HEK293 (cell line): ENCODE data around the gene B4GALNT1.

Experiments used
- CTCF ChIA-PET: fragments of 350-600 bp; formaldehyde crosslinking; extraction: SDS; loops from one replicate; lab custom pipeline; 2021; ENCODE audit warnings: antibody characterized with exemption; lab: Yijun Ruan, JAX
- POLR2A ChIA-PET: fragments of 300-600 bp; formaldehyde crosslinking; extraction: SDS; loops from one replicate; lab custom pipeline; 2020; ENCODE audit warnings: antibody characterized with exemption, inconsistent platforms; lab: Yijun Ruan, JAX
- H3K27ac ChIP-seq: fragments of 200-500 bp; sonication (Bioruptor generic); 2 replicates; pipeline ENCODE4 v1.5.1; 2014; ENCODE audit warnings: low read depth, low read length, control low read depth, inconsistent platforms; ENCODE audit errors: extremely low read depth
- H3K36me3 ChIP-seq, 2 experiments: fragments of 200-500 bp in 1 of 2; sonication (Bioruptor generic) in 1 of 2; 1 replicate in 1 of 2; 2 replicates in 1 of 2; pipeline ENCODE4 v1.5.1; 2014 to 2017; ENCODE audit warnings: inconsistent platforms in 2 of 2, low read length in 2 of 2; ENCODE audit not compliant: control insufficient read depth in 2 of 2, insufficient read depth in 1 of 2
- H3K4me1 ChIP-seq: fragments of 200-500 bp; sonication (Bioruptor generic); 2 replicates; pipeline ENCODE4 v1.5.1; 2014; ENCODE audit warnings: mild to moderate bottlenecking, low read length, inconsistent platforms; ENCODE audit not compliant: control insufficient read depth, insufficient read depth
- H3K4me3 ChIP-seq: 2 replicates; pipeline ENCODE4 v1.5.1; 2011; ENCODE audit warnings: low read depth, mild to moderate bottlenecking, control low read depth, low read length, moderate library complexity
- H3K9me3 ChIP-seq: fragments of 200-500 bp; sonication (Bioruptor generic); 2 replicates; pipeline ENCODE4 v1.5.1; 2014; ENCODE audit warnings: low read depth, low read length, inconsistent platforms; ENCODE audit not compliant: control insufficient read depth, insufficient read depth
- BCL11B ChIP-seq: fragments of 450-650 bp; formaldehyde crosslinking; IDR thresholded peaks from 2 replicates; pipeline ENCODE4 v1.5.1; 2016; ENCODE audit warnings: low read depth, missing biosample characterization, missing genetic modification characterization
- GLIS2 ChIP-seq: fragments of 450-650 bp; formaldehyde crosslinking; IDR thresholded peaks from 2 replicates; pipeline ENCODE4 v1.5.1; 2016; ENCODE audit warnings: missing biosample characterization, missing genetic modification characterization
- KLF9 ChIP-seq: fragments of 450-650 bp; formaldehyde crosslinking; IDR thresholded peaks from 2 replicates; pipeline ENCODE4 v1.5.1; 2016; ENCODE audit warnings: missing biosample characterization, missing genetic modification characterization, low read depth
- PRDM1 ChIP-seq: fragments of 450-650 bp; formaldehyde crosslinking; IDR thresholded peaks from 2 replicates; pipeline ENCODE4; 2016; ENCODE audit warnings: missing biosample characterization, missing genetic modification characterization
- REPIN1 ChIP-seq: fragments of 450-650 bp; formaldehyde crosslinking; IDR thresholded peaks from 2 replicates; pipeline ENCODE4 v1.5.1; 2017; ENCODE audit warnings: missing biosample characterization, missing genetic modification characterization, low read depth
- ZBTB10 ChIP-seq: fragments of 450-650 bp; formaldehyde crosslinking; IDR thresholded peaks from 2 replicates; pipeline ENCODE4 v1.5.1; 2016; ENCODE audit warnings: missing biosample characterization, missing genetic modification characterization
- ZBTB26 ChIP-seq: fragments of 450-650 bp; formaldehyde crosslinking; optimal IDR thresholded peaks from 2 replicates; pipeline ENCODE3; 2016; ENCODE audit warnings: missing biosample characterization, mild to moderate bottlenecking, missing genetic modification characterization
- ZNF121 ChIP-seq: fragments of 450-650 bp; formaldehyde crosslinking; IDR thresholded peaks from 2 replicates; pipeline ENCODE4 v1.5.1; 2016; ENCODE audit warnings: missing biosample characterization, missing genetic modification characterization
- ZNF239 ChIP-seq: fragments of 450-650 bp; formaldehyde crosslinking; IDR thresholded peaks from 2 replicates; pipeline ENCODE4 v1.5.1; 2016; ENCODE audit warnings: missing biosample characterization, missing genetic modification characterization
- ZNF266 ChIP-seq: fragments of 450-650 bp; formaldehyde crosslinking; IDR thresholded peaks from 2 replicates; pipeline ENCODE4 v1.5.1; 2016; ENCODE audit warnings: missing biosample characterization, missing genetic modification characterization, low read depth
- ZNF280D ChIP-seq: fragments of 450-650 bp; formaldehyde crosslinking; IDR thresholded peaks from 2 replicates; pipeline ENCODE4 v1.5.1; 2016; ENCODE audit warnings: missing biosample characterization, missing genetic modification characterization
- ZNF394 ChIP-seq: fragments of 450-650 bp; formaldehyde crosslinking; IDR thresholded peaks from 2 replicates; pipeline ENCODE4 v1.5.1; 2016; ENCODE audit warnings: missing biosample characterization, missing genetic modification characterization, mild to moderate bottlenecking, moderate library complexity, borderline replicate concordance
- ZNF585B ChIP-seq: fragments of 450-650 bp; formaldehyde crosslinking; IDR thresholded peaks from 2 replicates; pipeline ENCODE4 v1.5.1; 2016; ENCODE audit warnings: missing biosample characterization, missing genetic modification characterization
- ZNF610 ChIP-seq: fragments of 450-650 bp; formaldehyde crosslinking; IDR thresholded peaks from 2 replicates; pipeline ENCODE4 v1.5.1; 2016; ENCODE audit warnings: missing biosample characterization, missing genetic modification characterization, borderline replicate concordance
- ZNF629 ChIP-seq: fragments of 450-650 bp; formaldehyde crosslinking; IDR thresholded peaks from 2 replicates; pipeline ENCODE4 v1.5.1; 2017; ENCODE audit warnings: missing biosample characterization, missing genetic modification characterization
- ZNF645 ChIP-seq: fragments of 450-650 bp; formaldehyde crosslinking; IDR thresholded peaks from 2 replicates; pipeline ENCODE4; 2016; ENCODE audit warnings: missing biosample characterization, missing genetic modification characterization
- ZNF658 ChIP-seq: fragments of 450-650 bp; formaldehyde crosslinking; IDR thresholded peaks from 2 replicates; pipeline ENCODE4; 2016; ENCODE audit warnings: missing biosample characterization, missing genetic modification characterization
- ZNF664 ChIP-seq: fragments of 450-650 bp; formaldehyde crosslinking; IDR thresholded peaks from 2 replicates; pipeline ENCODE4 v1.5.1; 2016; ENCODE audit warnings: missing biosample characterization, missing genetic modification characterization
- ZSCAN16 ChIP-seq: fragments of 450-650 bp; formaldehyde crosslinking; IDR thresholded peaks from 2 replicates; pipeline ENCODE4 v1.5.1; 2016; ENCODE audit warnings: missing biosample characterization, missing genetic modification characterization
- ZSCAN5A ChIP-seq: fragments of 450-650 bp; formaldehyde crosslinking; IDR thresholded peaks from 2 replicates; pipeline ENCODE4 v1.5.1; 2016; ENCODE audit warnings: missing biosample characterization, missing genetic modification characterization
- ZXDB ChIP-seq: fragments of 450-650 bp; formaldehyde crosslinking; IDR thresholded peaks from 2 replicates; pipeline ENCODE4 v1.5.1; 2016; ENCODE audit warnings: missing biosample characterization, missing genetic modification characterization

Gene B4GALNT1

GRCh38 chr12:57611108-57611826 lies 21.7 kb downstream of the B4GALNT1 start, which contains the start of gene ARHGEF25 (continued):
- TF ChIP-seq ZBTB10: no peak; the same call in 1 of the 2 replicates
- peak; percentile 65 for TF ChIP-seq KLF9
- TF ChIP-seq PRDM1: no peak
- TF ChIP-seq ZNF610 (tag by site-specific recombination): 0 out of 2 replicates have a peak, but pooled peaks have one; percentile 60
- TF ChIP-seq ZNF280D (tag by site-specific recombination): no peak
- TF ChIP-seq BCL11B (tag by site-specific recombination): peak; percentile 79
- TF ChIP-seq ZNF629 (tag by site-specific recombination): peak; percentile 31; the same call in 1 of the 2 replicates
- peak; percentile 46; the same call in 1 of the 2 replicates for TF ChIP-seq ZSCAN5A (tag by site-specific recombination)
- no peak for TF ChIP-seq ZNF585B
- no peak for TF ChIP-seq ZNF239 (tag by site-specific recombination)
- TF ChIP-seq ZSCAN16 (tag by site-specific recombination): no peak
- TF ChIP-seq ZNF645 (tag by site-specific recombination): no peak
- TF ChIP-seq ZBTB26 (tag by site-specific recombination): peak; percentile 71
- TF ChIP-seq GLIS2 (tag by site-specific recombination): peak; percentile 40
- TF ChIP-seq ZXDB: peak; percentile 71

- no peak overlapping the region; the same call in 1 of the 2 replicates for H3K27ac ChIP-seq
- POLR2A ChIA-PET: interaction anchor here (0.9 to 1.4 kb wide), 7 partner anchors 9 to 115 kb away, joined by 3 to 7 read pairs (median 4); partner anchors contain the start of gene PIP4K2C
- H3K9me3 ChIP-seq: no peaks in the 10 kb centered on the region
- H3K4me1 ChIP-seq: peaks cover 4% of the 10 kb centered on the region
- H3K4me3 ChIP-seq: peak overlapping the region; percentile 63; the same call in 1 of the 2 replicates
- CTCF ChIA-PET: interaction anchor here (0.8 to 2.5 kb wide), 3 partner anchors 10 to 115 kb away, joined by 3 to 9 read pairs (median 3); no protein-coding TSS in a partner anchor
- H3K36me3 ChIP-seq: peaks cover 0 to 48% of the 10 kb centered on the region in 2 experiments; a peak in 1 of 3 replicates
- TF ChIP-seq PRDM1: no peak
- TF ChIP-seq ZNF664 (tag by site-specific recombination): no peak
- no peak for TF ChIP-seq ZNF266 (tag by site-specific recombination)
- no peak for TF ChIP-seq REPIN1
- TF ChIP-seq ZNF658 (tag by site-specific recombination): no peak
- no peak for TF ChIP-seq ZNF121 (tag by site-specific recombination)
- TF ChIP-seq ZNF394 (tag by site-specific recombination): no peak
Measured at GRCh38 chr12:57610554-57611107, 22.4 kb downstream of the B4GALNT1 start.
